ENCODE results near the gene PROM1. TPM values are rescaled to one million over a fixed set of nuclear protein-coding genes. Genes with fewer than 3 reads are reported as not detected.

PROM1 gene
- polyA plus RNA-seq, 4 donors: 0.45 to 32.9 (median 4.8) TPM

- 89 to 93% (median 91%) methylated on average over 3 of the region's 3 CpGs for WGBS, 3 donors
- Histone ChIP-seq H3K4me3 (ENCODE audit: low read depth in 1 of 3, low read length in 3 of 3) (no peak overlapping the region), H3K4me1 (ENCODE audit: control insufficient read depth in 3 of 3, insufficient read depth in 2 of 3, low read depth in 1 of 3, low read length in 2 of 3) (no peaks in the 10 kb centered on the region), H3K36me3 (ENCODE audit: control insufficient read depth in 3 of 3, insufficient read depth in 2 of 3, low read depth in 1 of 3, low read length in 3 of 3) (peaks cover 0 to 4% (median 0%) of the 10 kb centered on the region in 3 donors), H3K9me3 (ENCODE audit: control insufficient read depth in 2 of 2, insufficient read depth in 1 of 2, low read depth in 1 of 2, low read length in 1 of 2) (no peaks in the 10 kb centered on the region), H3K27me3 (ENCODE audit: control insufficient read depth in 3 of 3, insufficient read depth in 3 of 3, low read length in 3 of 3) (no peaks in the 10 kb centered on the region), H3K27ac (ENCODE audit: low read depth in 1 of 3, low read length in 2 of 3) (no peak overlapping the region)
- DNase-seq (no peak), FAIRE-seq (no peak)
These were observed 13.6 kb downstream of the PROM1 start for GRCh38 chr4:16070203-16070602.

- H3K4me1 ChIP-seq (ENCODE audit: control insufficient read depth in 3 of 3, insufficient read depth in 2 of 3, low read depth in 1 of 3, low read length in 2 of 3): no peaks in the 10 kb centered on the region
- no peaks in the 10 kb centered on the region for H3K9me3 ChIP-seq (ENCODE audit: control insufficient read depth in 2 of 2, insufficient read depth in 1 of 2, low read depth in 1 of 2, low read length in 1 of 2)
- peak in 1 of 2 donors; percentile 70 for DNase-seq
- 9 to 66% (median 39%) methylated on average over 12 of the region's 12 CpGs for WGBS, 3 donors
- no peak overlapping the region for H3K4me3 ChIP-seq (ENCODE audit: low read depth in 1 of 3, low read length in 3 of 3)
- no peak for FAIRE-seq
- H3K27me3 ChIP-seq (ENCODE audit: control insufficient read depth in 3 of 3, insufficient read depth in 3 of 3, low read length in 3 of 3): no peaks in the 10 kb centered on the region
- H3K27ac ChIP-seq (ENCODE audit: low read depth in 1 of 3, low read length in 2 of 3): peak overlapping the region in 1 of 3 donors; percentile 17
- peaks cover 0 to 4% (median 0%) of the 10 kb centered on the region in 3 donors for H3K36me3 ChIP-seq (ENCODE audit: control insufficient read depth in 3 of 3, insufficient read depth in 2 of 3, low read depth in 1 of 3, low read length in 3 of 3)
These were observed 16.3 kb downstream of the PROM1 start for GRCh38 chr4:16067515-16067914.

- no peak for DNase-seq
- Histone ChIP-seq H3K9me3 (ENCODE audit: control insufficient read depth in 2 of 2, insufficient read depth in 1 of 2, low read depth in 1 of 2, low read length in 1 of 2) (no peaks in the 10 kb centered on the region), H3K4me3 (ENCODE audit: low read depth in 1 of 3, low read length in 3 of 3) (no peak overlapping the region), H3K27me3 (ENCODE audit: control insufficient read depth in 3 of 3, insufficient read depth in 3 of 3, low read length in 3 of 3) (no peaks in the 10 kb centered on the region), H3K4me1 (ENCODE audit: control insufficient read depth in 3 of 3, insufficient read depth in 2 of 3, low read depth in 1 of 3, low read length in 2 of 3) (no peaks in the 10 kb centered on the region), H3K36me3 (ENCODE audit: control insufficient read depth in 3 of 3, insufficient read depth in 2 of 3, low read depth in 1 of 3, low read length in 3 of 3) (peaks cover 0 to 4% (median 0%) of the 10 kb centered on the region in 3 donors), H3K27ac (ENCODE audit: low read depth in 1 of 3, low read length in 2 of 3) (no peak overlapping the region)
- 59 to 78% (median 77%) methylated on average over 7 of the region's 7 CpGs for WGBS, 3 donors
- no peak for FAIRE-seq
These were observed 17.2 kb downstream of the PROM1 start for GRCh38 chr4:16066586-16067128.

- 90 to 100% (median 93%) methylated on average over 1 of the region's 1 CpG for WGBS, 3 donors
These were observed 18.8 kb downstream of the PROM1 start for GRCh38 chr4:16065066-16065465.

GRCh38 chr4:16062601-16063000 lies 21.2 kb downstream of the PROM1 start:
- WGBS, 3 donors: 69 to 88% (median 76%) methylated on average over 2 of the region's 2 CpGs
- DNase-seq (no peak), FAIRE-seq (no peak)
- no peak overlapping the region for H3K27ac ChIP-seq (ENCODE audit: low read depth in 1 of 3, low read length in 2 of 3)
- no peaks in the 10 kb centered on the region for H3K27me3 ChIP-seq (ENCODE audit: control insufficient read depth in 3 of 3, insufficient read depth in 3 of 3, low read length in 3 of 3)
- H3K4me3 ChIP-seq (ENCODE audit: low read depth in 1 of 3, low read length in 3 of 3): no peak overlapping the region
- peaks cover 0 to 4% (median 0%) of the 10 kb centered on the region in 3 donors for H3K36me3 ChIP-seq (ENCODE audit: control insufficient read depth in 3 of 3, insufficient read depth in 2 of 3, low read depth in 1 of 3, low read length in 3 of 3)
- no peaks in the 10 kb centered on the region for H3K4me1 ChIP-seq (ENCODE audit: control insufficient read depth in 3 of 3, insufficient read depth in 2 of 3, low read depth in 1 of 3, low read length in 2 of 3)
- no peaks in the 10 kb centered on the region for H3K9me3 ChIP-seq (ENCODE audit: control insufficient read depth in 2 of 2, insufficient read depth in 1 of 2, low read depth in 1 of 2, low read length in 1 of 2)

More at GRCh38 chr4:16065066-16065465, 18.8 kb downstream of the PROM1 start:
- H3K9me3 ChIP-seq (ENCODE audit: control insufficient read depth in 2 of 2, insufficient read depth in 1 of 2, low read depth in 1 of 2, low read length in 1 of 2): no peaks in the 10 kb centered on the region
- peaks cover 0 to 4% (median 0%) of the 10 kb centered on the region in 3 donors for H3K36me3 ChIP-seq (ENCODE audit: control insufficient read depth in 3 of 3, insufficient read depth in 2 of 3, low read depth in 1 of 3, low read length in 3 of 3)
- H3K4me3 ChIP-seq (ENCODE audit: low read depth in 1 of 3, low read length in 3 of 3): no peak overlapping the region
- DNase-seq (no peak), FAIRE-seq (no peak)
- H3K27me3 ChIP-seq (ENCODE audit: control insufficient read depth in 3 of 3, insufficient read depth in 3 of 3, low read length in 3 of 3): no peaks in the 10 kb centered on the region
- no peaks in the 10 kb centered on the region for H3K4me1 ChIP-seq (ENCODE audit: control insufficient read depth in 3 of 3, insufficient read depth in 2 of 3, low read depth in 1 of 3, low read length in 2 of 3)
- H3K27ac ChIP-seq (ENCODE audit: low read depth in 1 of 3, low read length in 2 of 3): no peak overlapping the region

DNA sequence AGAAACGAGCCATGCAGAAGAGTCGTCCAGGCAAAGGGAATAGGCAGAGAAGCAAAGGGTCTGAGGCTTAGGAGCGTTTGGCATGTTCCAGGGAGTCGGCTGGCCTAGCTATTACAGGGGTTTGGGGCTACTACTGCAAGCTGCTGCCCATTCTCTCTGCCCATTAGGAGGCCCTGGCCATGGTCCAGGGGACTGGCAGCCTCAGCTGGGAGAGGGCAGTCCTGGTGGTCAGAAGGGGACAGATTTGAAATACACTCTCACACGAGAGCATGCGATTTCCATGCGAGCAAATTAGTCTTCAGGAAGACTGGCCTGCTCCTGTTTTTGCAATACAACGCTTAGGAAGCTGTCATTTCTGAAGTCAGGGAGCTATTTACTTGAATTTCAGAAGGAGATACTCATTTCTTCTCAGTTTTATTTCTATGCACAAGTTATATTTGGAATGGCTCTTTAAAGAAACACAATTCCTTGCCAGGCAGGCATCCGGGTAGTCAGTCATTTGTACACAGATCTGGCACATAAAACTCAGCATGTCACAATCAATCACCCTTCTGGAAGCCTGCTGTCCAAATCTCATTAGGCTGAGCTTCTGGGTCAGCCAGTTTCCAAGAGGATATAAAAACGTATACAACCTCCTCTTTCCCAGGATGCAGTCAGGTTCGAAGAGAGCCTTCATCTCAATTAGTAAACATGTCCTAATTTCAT lies 27.0 kb downstream of the PROM1 start:
- Histone ChIP-seq H3K27ac (ENCODE audit: low read depth in 1 of 3, low read length in 2 of 3) (peak overlapping the region in 1 of 3 donors; percentile 13), H3K4me1 (ENCODE audit: control insufficient read depth in 3 of 3, insufficient read depth in 2 of 3, low read depth in 1 of 3, low read length in 2 of 3) (peaks cover 0 to 7% (median 0%) of the 10 kb centered on the region in 3 donors), H3K4me3 (ENCODE audit: low read depth in 1 of 3, low read length in 3 of 3) (no peak overlapping the region), H3K9me3 (ENCODE audit: control insufficient read depth in 2 of 2, insufficient read depth in 1 of 2, low read depth in 1 of 2, low read length in 1 of 2) (no peaks in the 10 kb centered on the region), H3K36me3 (ENCODE audit: control insufficient read depth in 3 of 3, insufficient read depth in 2 of 3, low read depth in 1 of 3, low read length in 3 of 3) (peaks cover 0 to 2% (median 0%) of the 10 kb centered on the region in 3 donors), H3K27me3 (ENCODE audit: control insufficient read depth in 3 of 3, insufficient read depth in 3 of 3, low read length in 3 of 3) (no peaks in the 10 kb centered on the region)
- FAIRE-seq (no peak), DNase-seq (no peak)
- WGBS, 3 donors: 49 to 61% (median 57%) methylated on average over 11 of the region's 11 CpGs

GRCh38 chr4:16055873-16056272 lies 27.9 kb downstream of the PROM1 start:
- no peak for FAIRE-seq
- WGBS, 3 donors: 39 to 82% (median 75%) methylated on average over 7 of the region's 7 CpGs
- H3K27ac ChIP-seq (ENCODE audit: low read depth in 1 of 3, low read length in 2 of 3): peak overlapping the region in 1 of 3 donors; percentile 18

DNA sequence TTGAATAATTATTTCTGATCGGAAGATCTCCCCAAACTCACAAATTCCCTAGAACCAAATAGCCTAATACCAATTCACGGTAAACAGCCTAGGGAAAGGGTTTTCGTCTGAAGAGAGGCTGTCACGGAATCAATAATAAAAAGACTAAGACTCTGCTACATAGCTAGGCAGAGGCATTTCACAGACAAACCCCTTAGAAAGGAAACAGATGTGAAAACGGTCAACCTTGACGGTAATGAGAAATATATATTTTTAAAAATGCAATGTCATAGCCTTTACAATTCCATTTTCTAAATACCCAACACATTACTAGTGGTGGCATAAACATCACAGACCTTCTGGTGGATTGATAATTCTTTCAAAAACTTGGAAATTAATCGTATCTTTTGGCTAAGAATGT lies 28.4 kb downstream of the PROM1 start:
- DNase-seq: no peak
- Histone ChIP-seq H3K4me1 (ENCODE audit: control insufficient read depth in 3 of 3, insufficient read depth in 2 of 3, low read depth in 1 of 3, low read length in 2 of 3) (peaks cover 0 to 7% (median 0%) of the 10 kb centered on the region in 3 donors), H3K9me3 (ENCODE audit: control insufficient read depth in 2 of 2, insufficient read depth in 1 of 2, low read depth in 1 of 2, low read length in 1 of 2) (no peaks in the 10 kb centered on the region), H3K4me3 (ENCODE audit: low read depth in 1 of 3, low read length in 3 of 3) (no peak overlapping the region), H3K36me3 (ENCODE audit: control insufficient read depth in 3 of 3, insufficient read depth in 2 of 3, low read depth in 1 of 3, low read length in 3 of 3) (peaks cover 0 to 2% (median 0%) of the 10 kb centered on the region in 3 donors), H3K27ac (ENCODE audit: low read depth in 1 of 3, low read length in 2 of 3) (no peak overlapping the region), H3K27me3 (ENCODE audit: control insufficient read depth in 3 of 3, insufficient read depth in 3 of 3, low read length in 3 of 3) (no peaks in the 10 kb centered on the region)
- no peak for FAIRE-seq
- WGBS, 3 donors: 55 to 83% (median 57%) methylated on average over 7 of the region's 7 CpGs

More at GRCh38 chr4:16055873-16056272, 27.9 kb downstream of the PROM1 start:
- DNase-seq: no peak
- Histone ChIP-seq H3K4me3 (ENCODE audit: low read depth in 1 of 3, low read length in 3 of 3) (no peak overlapping the region), H3K9me3 (ENCODE audit: control insufficient read depth in 2 of 2, insufficient read depth in 1 of 2, low read depth in 1 of 2, low read length in 1 of 2) (no peaks in the 10 kb centered on the region), H3K27me3 (ENCODE audit: control insufficient read depth in 3 of 3, insufficient read depth in 3 of 3, low read length in 3 of 3) (no peaks in the 10 kb centered on the region), H3K36me3 (ENCODE audit: control insufficient read depth in 3 of 3, insufficient read depth in 2 of 3, low read depth in 1 of 3, low read length in 3 of 3) (peaks cover 0 to 2% (median 0%) of the 10 kb centered on the region in 3 donors), H3K4me1 (ENCODE audit: control insufficient read depth in 3 of 3, insufficient read depth in 2 of 3, low read depth in 1 of 3, low read length in 2 of 3) (peaks cover 0 to 7% (median 0%) of the 10 kb centered on the region in 3 donors)

Data from small intestine (tissue), 7 donors.